ES-I3 (cell line): ENCODE results near the gene CITED1.

Source experiments
- H3K36me3 ChIP-seq: 2 replicates; pipeline ENCODE4 v1.6.1; 2013; ENCODE audit warnings: mild to moderate bottlenecking, low read length, control low read depth, moderate library complexity; ENCODE audit not compliant: insufficient read depth
- H3K4me1 ChIP-seq: 2 replicates; pipeline ENCODE4 v1.6.1; 2013; ENCODE audit warnings: mild to moderate bottlenecking, control low read depth, low read length; ENCODE audit not compliant: insufficient read depth
- H3K9ac ChIP-seq: 2 replicates; pipeline ENCODE4 v1.6.1; 2013; ENCODE audit warnings: low read depth, mild to moderate bottlenecking, low read length, moderate library complexity
- H3K9me3 ChIP-seq: 2 replicates; pipeline ENCODE4 v1.6.1; 2013; ENCODE audit warnings: mild to moderate bottlenecking, low read length, moderate library complexity; ENCODE audit not compliant: control insufficient read depth, insufficient read depth

The CITED1 gene

DNA sequence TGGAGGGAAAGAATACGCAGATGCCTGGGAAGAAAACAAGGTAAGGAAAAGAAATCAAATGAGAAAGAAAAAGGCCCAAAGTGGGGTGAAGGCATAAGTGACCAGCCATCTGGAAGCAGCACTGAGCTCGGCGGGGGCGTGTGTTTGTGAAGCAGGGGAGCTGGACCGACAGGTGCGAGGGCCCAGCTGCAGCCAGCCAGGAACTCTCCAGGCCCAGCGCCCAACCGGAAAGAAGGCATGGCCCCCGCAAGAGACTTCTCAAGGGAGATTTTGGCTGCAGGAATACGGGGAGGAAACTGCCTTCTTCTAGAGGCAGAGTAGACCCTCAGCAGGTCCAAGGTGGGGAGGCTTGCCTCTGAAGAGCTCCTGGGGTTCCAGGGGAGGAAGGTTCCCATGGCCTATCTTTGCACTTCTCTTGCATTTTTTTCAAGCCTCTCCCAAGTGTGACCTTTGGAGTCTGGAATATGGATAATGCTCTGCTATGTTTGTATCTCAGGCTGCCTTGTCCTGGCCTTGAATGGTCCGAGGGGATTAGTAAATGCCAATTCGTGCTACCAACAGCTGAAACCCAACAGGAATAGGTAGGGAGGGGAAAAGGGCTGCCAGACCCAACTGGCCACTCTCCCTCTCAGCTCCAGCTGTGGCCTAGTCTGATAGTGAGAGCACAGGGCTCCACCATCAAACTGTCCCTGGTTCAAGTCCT, 10.8 kb upstream of the CITED1 start:
- no peaks in the 10 kb centered on the region for H3K36me3 ChIP-seq
- H3K9me3 ChIP-seq: no peaks in the 10 kb centered on the region
- H3K9ac ChIP-seq: no peak overlapping the region
- peaks cover 4% of the 10 kb centered on the region; the same call in 1 of the 2 replicates for H3K4me1 ChIP-seq

DNA sequence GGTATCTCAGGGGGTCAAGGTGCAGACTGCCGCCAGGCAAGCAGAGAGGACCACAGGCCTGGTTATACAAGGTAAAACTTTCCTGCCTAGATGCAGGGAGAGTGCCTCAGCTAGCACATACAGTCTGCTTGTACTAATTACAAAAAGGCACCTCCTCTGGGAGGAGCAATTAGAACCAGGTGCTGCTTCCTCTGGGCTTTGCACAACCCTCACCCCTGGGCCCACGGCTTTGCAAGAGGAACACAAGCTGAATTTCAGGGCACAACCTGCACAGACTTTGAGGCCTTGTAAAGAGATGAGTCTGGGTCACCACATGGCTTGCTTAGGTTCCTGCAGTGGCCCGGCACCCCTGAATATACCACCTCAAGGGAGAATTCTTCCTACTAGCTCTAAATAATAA, 9.2 kb upstream of the CITED1 start:
- no peak overlapping the region for H3K9ac ChIP-seq
- H3K9me3 ChIP-seq: no peaks in the 10 kb centered on the region
- no peaks in the 10 kb centered on the region for H3K36me3 ChIP-seq
- peaks cover 4% of the 10 kb centered on the region; the same call in 1 of the 2 replicates for H3K4me1 ChIP-seq

DNA sequence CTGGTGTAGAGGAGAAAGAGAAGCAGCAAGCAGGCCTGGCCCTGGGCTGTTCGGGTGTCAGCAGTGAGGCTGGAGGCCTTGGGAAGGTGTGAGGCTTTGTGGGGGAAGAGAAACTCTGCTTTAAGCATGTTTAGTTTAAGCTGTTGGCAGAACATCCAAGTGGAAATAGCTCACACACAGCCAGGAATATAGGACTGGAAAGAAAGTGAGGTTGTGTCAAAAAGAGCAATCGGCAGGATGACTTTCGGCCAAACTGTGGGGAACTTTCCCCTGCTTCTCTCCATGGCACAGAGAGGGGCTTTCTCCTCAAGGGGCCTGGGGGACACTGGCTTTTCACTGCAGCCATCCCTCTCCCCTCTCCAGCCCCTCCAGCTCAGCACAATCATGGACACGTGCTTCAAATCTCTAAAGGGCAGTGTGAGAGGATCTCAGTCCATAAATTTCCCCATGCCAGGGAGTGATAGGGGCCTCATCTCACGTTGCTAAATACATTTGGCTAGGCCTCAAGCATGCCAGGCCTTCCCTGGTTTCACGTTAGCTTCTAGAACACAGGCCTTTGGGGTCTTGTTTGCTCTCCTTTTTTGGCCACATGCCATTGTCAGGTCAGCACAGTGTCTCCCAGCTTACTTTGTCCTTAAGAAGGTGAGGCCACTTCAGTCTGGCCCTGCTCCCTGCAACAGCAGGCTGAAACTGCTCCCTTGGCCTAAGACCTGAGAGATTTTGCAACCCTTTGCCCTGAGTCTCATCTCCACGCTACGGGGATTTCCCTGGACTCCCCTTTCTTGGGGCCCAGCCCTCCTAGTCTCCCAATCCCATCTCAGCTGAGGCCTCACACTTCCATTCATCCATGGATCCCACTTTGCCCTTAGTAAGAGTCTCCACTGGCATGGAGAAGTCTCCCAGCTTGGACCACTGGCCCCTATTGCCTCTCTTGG, 8.3 kb upstream of the CITED1 start:
- Histone ChIP-seq H3K9me3 (no peaks in the 10 kb centered on the region), H3K4me1 (peaks cover 4% of the 10 kb centered on the region; the same call in 1 of the 2 replicates), H3K9ac (no peak overlapping the region)

DNA sequence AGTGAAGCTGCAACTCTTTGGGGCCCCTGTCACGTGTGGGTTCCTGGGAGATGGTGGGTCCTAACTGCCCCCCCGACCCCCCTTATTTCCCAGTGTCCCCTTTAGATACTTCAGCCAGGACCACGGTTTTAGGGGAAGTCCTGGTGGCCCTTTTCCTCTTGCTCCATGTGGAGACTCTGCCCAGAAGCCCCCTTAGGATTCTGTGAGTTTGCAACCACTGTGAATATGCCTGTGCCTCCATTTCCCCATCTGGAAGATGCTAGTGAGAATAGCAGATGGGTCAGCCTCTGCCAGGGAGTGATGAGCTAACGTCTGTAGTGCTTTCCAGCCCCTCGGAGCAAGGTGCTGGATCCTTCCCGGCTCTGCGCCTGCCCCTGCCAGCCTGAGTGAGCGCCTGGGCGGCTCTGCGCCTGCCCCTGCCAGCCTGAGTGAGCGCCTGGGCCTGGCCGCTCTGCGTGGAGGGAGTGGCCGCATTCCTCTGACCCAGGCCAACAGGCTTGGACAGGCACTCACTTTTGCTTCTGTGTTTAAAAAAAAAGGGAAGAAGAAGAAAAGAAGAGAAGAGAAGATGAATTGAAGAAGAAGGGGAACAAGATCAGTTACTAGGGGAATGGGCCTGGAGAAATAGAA, 6.7 kb upstream of the CITED1 start:
- Histone ChIP-seq H3K36me3 (no peaks in the 10 kb centered on the region), H3K9ac (no peak overlapping the region), H3K4me1 (peaks cover 4% of the 10 kb centered on the region; the same call in 1 of the 2 replicates), H3K9me3 (no peaks in the 10 kb centered on the region)

More for the DNA sequence above, 8.3 kb upstream of the CITED1 start:
- no peaks in the 10 kb centered on the region for H3K36me3 ChIP-seq

DNA sequence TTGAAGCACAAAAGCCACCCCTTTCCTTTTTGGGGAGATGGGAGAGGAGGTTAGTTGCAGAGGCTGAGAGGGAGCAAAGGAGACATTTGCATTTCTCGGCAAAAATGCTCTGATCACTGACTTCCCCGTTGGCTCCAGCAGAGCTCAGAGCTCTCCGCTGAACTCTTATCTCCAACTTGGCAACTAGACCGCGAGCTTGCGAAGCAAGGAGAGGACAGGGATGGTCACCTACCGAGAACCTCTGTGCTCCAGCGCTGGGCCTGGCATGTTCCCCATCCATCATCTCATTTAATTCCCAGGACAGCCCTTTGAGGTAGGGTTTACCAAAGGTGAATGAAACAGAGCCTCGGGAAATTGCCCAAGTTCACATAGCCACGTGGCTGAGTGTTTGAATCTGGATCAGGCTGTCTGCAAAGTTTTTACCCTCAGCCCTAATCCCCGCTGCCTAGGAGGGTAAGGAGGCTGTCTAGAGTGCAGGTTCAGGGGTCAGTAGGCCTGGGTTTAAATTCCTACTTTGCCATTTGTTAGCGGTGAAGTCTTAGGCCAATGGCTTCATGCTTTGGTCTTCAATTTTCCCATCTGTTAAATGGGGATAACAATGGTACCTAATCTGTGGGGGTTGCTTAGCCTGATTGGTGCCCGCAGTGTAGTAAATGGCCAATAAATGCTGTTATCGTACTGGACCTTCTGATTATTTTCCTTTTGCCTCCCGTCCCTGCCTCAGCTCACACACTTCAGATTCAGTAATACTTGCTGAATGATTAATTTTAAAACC, 3.8 kb upstream of the CITED1 start:
- Histone ChIP-seq H3K4me1 (no peaks in the 10 kb centered on the region), H3K36me3 (no peaks in the 10 kb centered on the region), H3K9me3 (no peaks in the 10 kb centered on the region), H3K9ac (peak overlapping the region; percentile 57)

DNA sequence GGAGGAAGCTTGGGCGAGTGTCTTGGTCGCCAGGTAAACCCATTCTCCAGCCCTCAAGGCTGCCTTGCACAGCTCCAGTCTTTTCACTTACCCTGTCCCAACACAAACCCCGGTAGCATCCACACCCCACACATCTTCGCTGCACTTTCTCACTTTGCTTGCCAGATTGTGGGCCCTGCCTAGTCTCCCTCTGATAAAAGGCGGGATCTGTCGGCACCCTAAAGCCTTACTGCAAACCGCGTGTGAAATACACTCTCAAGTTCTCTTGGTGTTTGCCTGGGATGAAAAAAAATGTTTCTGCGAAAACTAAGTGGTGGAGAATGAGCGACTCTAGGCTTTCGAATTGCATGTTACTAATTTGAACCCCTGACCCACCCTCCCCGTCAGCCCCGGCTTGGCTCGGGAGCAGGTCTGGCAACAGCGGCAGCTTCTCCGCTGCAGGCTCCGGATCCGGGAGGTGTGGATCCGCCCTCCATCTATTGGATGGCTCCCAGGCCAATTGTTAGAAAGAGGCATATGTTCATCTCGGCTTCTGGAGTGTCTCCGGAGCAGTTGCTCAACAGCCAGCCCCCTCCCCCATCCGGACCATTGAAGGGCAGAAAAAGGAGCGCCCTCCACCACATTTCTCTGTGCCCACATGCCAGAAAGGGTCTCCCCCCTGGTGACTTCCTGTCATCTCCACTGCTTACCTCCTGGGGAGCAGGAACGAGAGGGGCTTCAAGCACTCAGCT, 3.0 kb upstream of the CITED1 start:
- Histone ChIP-seq H3K9ac (peak overlapping the region; percentile 57), H3K4me1 (no peaks in the 10 kb centered on the region), H3K36me3 (no peaks in the 10 kb centered on the region), H3K9me3 (no peaks in the 10 kb centered on the region)

DNA sequence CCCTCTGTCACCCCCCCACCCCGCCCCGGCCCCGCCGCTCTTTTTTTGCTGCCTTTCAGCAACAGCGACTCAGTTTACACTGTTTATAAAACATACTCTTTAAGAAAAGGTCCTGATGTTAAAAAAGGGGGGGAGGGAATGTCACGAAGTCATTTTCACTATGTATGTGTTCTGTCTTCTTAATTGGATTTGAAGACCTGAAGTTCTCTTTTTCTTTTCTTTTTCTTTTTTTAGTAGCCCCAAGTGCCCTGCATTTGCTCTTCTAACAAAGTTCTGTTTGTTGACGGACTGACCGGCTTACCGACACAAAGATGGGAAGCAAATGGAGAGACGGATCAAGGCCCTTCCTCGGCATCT, 2.5 kb upstream of the CITED1 start:
- H3K36me3 ChIP-seq: no peaks in the 10 kb centered on the region
- H3K4me1 ChIP-seq: no peaks in the 10 kb centered on the region
- no peaks in the 10 kb centered on the region for H3K9me3 ChIP-seq
- peak overlapping the region; percentile 57; the same call in 1 of the 2 replicates for H3K9ac ChIP-seq

DNA sequence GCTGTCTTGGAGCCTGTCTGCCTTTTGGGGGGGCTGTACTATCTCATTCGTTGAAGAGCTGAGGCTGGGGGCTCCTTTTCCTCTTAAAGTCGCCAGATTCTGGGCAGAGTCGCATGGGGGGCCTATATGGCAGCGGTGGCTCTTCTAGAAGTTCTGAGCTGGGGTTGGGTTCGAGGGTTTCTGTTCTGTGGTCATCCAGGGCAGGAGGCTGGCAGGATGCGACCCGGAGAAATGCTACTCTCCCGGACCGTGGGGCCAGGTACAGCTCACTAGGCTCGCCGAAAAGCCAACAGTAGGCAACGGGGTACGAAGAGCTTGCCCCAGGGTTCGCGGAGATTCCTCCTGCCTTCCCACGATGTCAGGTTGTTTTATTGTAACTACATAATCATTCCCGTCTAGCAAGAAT, 1.9 kb upstream of the CITED1 start:
- Histone ChIP-seq H3K9ac (peak overlapping the region; percentile 61; the same call in 1 of the 2 replicates), H3K4me1 (no peaks in the 10 kb centered on the region), H3K9me3 (no peaks in the 10 kb centered on the region), H3K36me3 (no peaks in the 10 kb centered on the region)

DNA sequence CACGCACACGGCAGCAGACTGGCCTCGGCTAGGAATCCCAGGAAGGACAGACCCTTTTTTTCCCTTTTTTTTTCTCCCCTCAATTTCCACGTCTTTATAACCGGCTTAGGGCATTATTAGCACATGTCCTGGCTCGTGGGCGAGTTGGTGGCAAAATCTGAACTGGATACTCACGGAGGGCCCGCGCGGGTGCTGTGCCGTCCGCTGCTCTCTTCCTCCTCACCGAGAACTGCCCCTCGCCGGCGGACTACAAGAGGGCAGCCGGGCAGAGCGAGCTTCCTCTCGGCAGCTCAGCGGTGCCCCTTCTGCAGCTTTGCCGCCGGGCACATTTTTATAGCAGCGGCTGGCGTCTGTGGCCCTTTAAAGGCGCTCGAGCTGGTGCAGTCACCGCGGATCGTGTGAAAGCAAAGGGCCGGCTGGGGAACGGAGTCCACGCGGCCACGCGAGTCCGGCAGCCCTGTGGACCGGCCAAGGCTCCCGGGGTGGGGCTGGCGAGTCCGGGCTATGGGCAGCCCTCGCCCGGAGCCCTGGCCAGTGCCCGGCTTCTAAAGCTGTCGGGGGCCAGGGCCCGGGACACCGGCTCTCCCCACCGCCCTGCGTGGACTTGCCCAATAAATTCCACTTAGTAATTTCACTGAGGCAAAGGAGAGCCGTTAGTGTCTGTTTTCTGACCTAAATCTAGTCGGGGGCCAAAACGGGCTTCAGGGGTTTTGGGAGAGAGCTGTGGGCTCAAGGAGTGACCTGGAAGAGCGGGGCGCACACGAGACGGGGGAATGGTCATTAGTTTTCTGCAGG, 1.3 kb upstream of the CITED1 start:
- Histone ChIP-seq H3K9me3 (no peaks in the 10 kb centered on the region), H3K9ac (peak overlapping the region; percentile 61), H3K36me3 (no peaks in the 10 kb centered on the region), H3K4me1 (no peaks in the 10 kb centered on the region)

DNA sequence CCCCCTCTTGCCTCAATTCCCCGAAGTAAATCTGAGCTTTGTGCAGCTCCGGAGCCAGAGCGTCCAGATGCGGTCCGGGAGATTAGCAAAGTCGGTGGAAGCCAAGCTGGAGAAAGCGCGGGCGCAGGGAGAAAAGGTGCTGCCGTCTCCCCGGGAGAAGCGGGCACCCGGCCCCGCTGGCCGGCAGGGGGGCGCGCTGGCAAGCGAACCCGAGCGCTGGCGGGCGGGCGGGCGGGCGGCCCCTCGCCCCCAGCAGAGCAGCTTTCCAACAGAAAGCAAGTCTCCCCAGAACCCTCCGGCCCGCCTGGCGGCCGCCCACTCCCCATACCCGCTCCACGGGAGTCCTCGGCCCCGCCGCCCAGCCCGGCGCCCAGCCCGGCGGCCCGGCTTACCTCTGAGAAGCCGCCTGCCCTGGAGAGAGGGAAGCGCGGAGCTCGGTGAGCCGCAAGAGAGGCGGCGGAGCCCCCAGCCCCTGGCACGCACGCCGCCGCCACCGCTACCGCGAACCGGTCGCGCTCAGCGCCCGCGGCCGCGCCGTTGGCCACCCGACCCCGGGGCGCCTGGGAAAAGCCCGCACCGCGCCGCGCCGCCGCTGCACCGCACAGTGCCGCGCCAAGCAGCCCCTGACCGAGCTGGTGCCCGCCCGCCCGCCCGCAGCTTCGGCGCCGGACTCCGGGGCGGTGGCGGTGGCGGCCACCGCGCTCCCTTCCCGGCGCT, 529 bp upstream of the CITED1 start:
- H3K36me3 ChIP-seq: no peaks in the 10 kb centered on the region
- peak overlapping the region; percentile 61 for H3K9ac ChIP-seq
- H3K9me3 ChIP-seq: no peaks in the 10 kb centered on the region
- H3K4me1 ChIP-seq: no peaks in the 10 kb centered on the region

DNA sequence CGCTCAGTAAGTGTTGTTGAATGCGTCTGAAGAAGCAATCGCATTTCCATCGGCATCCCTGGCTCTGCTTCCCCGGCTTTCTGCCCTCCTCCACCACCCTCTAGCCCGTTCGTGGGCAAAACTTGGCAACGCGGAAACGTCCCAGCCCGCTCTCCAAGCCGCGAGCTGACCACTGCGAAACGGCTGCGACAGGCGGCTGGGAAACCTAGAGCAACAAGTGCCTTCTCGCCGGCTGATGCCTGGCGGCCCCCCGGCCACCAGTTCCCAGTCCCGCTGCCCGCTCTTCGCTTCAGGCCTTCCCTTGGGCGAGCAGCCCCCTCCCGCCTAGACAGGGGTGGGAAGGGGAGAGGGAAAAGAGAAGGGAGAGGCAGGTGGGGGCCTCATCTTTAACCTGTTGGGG, 837 bp downstream of the CITED1 start:
- Histone ChIP-seq H3K9ac (peak overlapping the region; percentile 61; the same call in 1 of the 2 replicates), H3K9me3 (no peaks in the 10 kb centered on the region), H3K4me1 (no peaks in the 10 kb centered on the region), H3K36me3 (no peaks in the 10 kb centered on the region)

DNA sequence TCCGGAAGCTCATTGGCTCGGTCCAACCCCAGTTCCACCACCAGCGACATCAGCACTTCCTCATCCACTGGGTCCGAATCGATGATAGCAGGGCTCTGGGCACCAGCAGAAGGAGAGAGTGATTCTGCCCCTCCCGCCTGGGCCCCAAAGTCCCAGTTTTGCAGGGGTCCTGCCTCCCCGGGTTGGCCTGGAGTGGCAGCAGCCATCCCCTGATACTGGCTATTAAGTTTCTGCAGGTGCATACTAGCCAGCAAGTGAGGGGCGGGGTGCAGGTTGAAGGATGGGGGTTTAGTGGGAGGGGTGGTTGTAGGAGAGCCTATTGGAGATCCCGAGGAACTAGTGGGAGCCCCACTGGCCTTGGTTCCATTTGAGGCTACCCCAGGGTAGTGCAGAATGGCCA, 3.9 kb downstream of the CITED1 start:
- no peaks in the 10 kb centered on the region for H3K36me3 ChIP-seq
- no peaks in the 10 kb centered on the region for H3K4me1 ChIP-seq
- no peak overlapping the region for H3K9ac ChIP-seq
- no peaks in the 10 kb centered on the region for H3K9me3 ChIP-seq
